Measurements from ENCODE around the gene FDPS.

DNA sequence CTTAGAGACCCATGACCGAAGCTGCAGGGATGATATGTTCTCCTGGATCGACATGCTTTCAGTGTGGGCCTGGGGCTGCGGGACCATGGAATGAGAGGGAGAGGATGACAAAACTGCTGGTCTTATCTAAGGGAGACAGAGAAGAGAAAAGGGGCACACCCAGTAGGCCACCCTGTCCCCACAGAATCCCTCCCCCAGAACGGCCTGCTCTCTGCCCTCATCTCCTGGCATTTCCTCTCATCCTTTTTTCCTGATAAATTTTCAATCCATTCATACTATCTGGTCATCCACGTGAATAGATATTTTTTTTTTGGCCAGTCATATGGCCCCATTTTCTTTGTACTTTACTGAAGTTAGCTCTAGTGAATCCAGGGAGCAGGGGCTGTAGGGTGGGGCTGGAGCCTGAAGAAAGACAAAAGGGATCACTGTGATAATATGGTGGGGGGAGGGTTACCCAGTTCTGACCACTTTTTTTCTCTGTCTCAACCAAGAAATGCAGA is 7.3 kb upstream of the FDPS start, which contains the start of gene PKLR:
- no peak for TF ChIP-seq EZH2 (IDR thresholded peaks at IDR 0.05; ENCODE audit: low read length, unreplicated experiment)
- TF ChIP-seq, protein P1, sequence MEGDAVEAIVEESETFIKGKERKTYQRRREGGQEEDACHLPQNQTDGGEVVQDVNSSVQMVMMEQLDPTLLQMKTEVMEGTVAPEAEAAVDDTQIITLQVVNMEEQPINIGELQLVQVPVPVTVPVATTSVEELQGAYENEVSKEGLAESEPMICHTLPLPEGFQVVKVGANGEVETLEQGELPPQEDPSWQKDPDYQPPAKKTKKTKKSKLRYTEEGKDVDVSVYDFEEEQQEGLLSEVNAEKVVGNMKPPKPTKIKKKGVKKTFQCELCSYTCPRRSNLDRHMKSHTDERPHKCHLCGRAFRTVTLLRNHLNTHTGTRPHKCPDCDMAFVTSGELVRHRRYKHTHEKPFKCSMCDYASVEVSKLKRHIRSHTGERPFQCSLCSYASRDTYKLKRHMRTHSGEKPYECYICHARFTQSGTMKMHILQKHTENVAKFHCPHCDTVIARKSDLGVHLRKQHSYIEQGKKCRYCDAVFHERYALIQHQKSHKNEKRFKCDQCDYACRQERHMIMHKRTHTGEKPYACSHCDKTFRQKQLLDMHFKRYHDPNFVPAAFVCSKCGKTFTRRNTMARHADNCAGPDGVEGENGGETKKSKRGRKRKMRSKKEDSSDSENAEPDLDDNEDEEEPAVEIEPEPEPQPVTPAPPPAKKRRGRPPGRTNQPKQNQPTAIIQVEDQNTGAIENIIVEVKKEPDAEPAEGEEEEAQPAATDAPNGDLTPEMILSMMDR (conservative IDR thresholded peaks at IDR 0.05; ENCODE audit: low read depth, low read length) = no peak
- no peak for TF ChIP-seq EZH2phosphoT487 (IDR thresholded peaks at IDR 0.05; ENCODE audit: borderline replicate concordance, low read length)
